Measurements from ENCODE around the gene BICDL2.

DNA sequence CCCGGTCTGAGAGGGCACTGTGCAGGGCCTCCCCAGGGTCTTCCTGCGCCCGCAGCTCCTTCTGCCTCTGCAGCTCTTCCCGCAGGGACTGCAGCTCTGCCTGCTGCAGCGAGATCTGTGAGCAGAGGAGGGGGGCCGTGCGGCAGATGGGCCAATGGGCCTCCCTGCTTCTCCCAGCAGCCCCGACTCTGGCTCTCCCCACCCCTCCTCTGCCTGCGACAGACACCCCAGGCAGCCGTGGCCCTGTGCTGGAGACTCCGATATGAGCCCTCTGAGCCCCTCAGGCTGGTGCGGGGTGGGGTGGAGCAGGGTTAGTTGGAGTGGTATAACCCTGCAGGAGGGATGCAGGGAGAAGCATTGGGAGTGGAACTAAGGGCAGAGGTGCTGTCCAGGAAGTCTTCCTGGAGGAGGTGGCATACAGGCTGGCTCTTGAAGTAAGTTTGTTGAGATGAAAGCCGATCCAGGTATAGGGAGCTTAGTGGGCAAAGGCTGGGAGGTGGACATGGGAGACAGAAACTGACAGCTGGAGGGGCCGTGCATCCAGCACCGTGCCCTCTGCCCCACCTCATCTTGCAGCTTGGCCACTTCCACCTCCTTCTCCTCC lies 7.9 kb downstream of the BICDL2 start:
- TF ChIP-seq, protein P1, sequence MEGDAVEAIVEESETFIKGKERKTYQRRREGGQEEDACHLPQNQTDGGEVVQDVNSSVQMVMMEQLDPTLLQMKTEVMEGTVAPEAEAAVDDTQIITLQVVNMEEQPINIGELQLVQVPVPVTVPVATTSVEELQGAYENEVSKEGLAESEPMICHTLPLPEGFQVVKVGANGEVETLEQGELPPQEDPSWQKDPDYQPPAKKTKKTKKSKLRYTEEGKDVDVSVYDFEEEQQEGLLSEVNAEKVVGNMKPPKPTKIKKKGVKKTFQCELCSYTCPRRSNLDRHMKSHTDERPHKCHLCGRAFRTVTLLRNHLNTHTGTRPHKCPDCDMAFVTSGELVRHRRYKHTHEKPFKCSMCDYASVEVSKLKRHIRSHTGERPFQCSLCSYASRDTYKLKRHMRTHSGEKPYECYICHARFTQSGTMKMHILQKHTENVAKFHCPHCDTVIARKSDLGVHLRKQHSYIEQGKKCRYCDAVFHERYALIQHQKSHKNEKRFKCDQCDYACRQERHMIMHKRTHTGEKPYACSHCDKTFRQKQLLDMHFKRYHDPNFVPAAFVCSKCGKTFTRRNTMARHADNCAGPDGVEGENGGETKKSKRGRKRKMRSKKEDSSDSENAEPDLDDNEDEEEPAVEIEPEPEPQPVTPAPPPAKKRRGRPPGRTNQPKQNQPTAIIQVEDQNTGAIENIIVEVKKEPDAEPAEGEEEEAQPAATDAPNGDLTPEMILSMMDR (conservative IDR thresholded peaks at IDR 0.05 in 1 of 2, IDR thresholded peaks at IDR 0.05 in 1 of 2; ENCODE audit: low read depth in 1 of 2, low read length in 2 of 2) = no peak
- TF ChIP-seq EZH2 (IDR thresholded peaks at IDR 0.05; ENCODE audit: low read length, missing control alignments) = no peak

All from fibroblast of lung (primary cell).